Mucosa of descending colon (tissue), 3 donors: Measurements from ENCODE around the gene MUC5B. TPM values are rescaled to one million over a fixed set of nuclear protein-coding genes. Genes with fewer than 3 reads are reported as not detected.
"Not testable (repeated sequence)": the region's sequence is repeated elsewhere in the genome, so short reads cannot be mapped to it uniquely, and the experiment has no call there.

Experiments used
- ATAC-seq: fragments of 200-7000 bp; cut with Tn5 transposase; one replicate; pipeline ENCODE4 v1.9.1; 2020; ENCODE audit warnings: mild to moderate bottlenecking, moderate library complexity
- DNase-seq, 3 donors: peaks; one replicate each; pipeline ENCODE4 v3.0.0-alpha.2; 2020
- H3K36me3 ChIP-seq: fragments of 200-600 bp; one replicate; pipeline ENCODE4 v1.8.0; 2021; ENCODE audit warnings: low read depth, mild to moderate bottlenecking
- H3K4me1 ChIP-seq: fragments of 200-600 bp; one replicate; pipeline ENCODE4 v1.8.0; 2021; ENCODE audit warnings: low read depth, mild to moderate bottlenecking
- H3K4me3 ChIP-seq: fragments of 200-600 bp; one replicate; pipeline ENCODE4 v1.8.0; 2021; ENCODE audit warnings: mild to moderate bottlenecking
- H3K9me3 ChIP-seq: fragments of 200-600 bp; one replicate; pipeline ENCODE4 v1.8.0; 2021; ENCODE audit warnings: mild to moderate bottlenecking
- intact Hi-C, 2 donors: fragments of 100-400 bp; cut with DNase I in 1 of 2; cut with micrococcal nuclease in 1 of 2; formaldehyde crosslinking; loops; one replicate each; pipeline versions ENCODE4 v1.11.0 to v1.11.1; 2022; cut with DNase I, micrococcal nuclease
- total RNA-seq, 3 donors: library from RNA; stranded (reverse); fragmentation: NEBNext Ultra II Directional in 2 of 3; extraction: Animal tissue kit (Norgen Biotek cat#: 25700) in 2 of 3; gene quantifications; one replicate each; pipeline versions ENCODE4 v1.2.1 to v1.2.4, GENCODE V29; 2021 to 2023
- TF ChIP-seq, protein P1 (sequence below): fragments of 200-600 bp; IDR thresholded peaks from one replicate; pipeline ENCODE4 v1.8.0; 2022; ENCODE audit warnings: antibody characterized with exemption, mild to moderate bottlenecking
- donor health status: DM: no; HTN: no; CAD: no; lungs with moderate emphysema.
- donor health status: DM: no; HTN: no; CAD: no.
- donor health status: DM: no; HTN: yes; CAD: no.

MUC5B gene
- total RNA-seq, 3 donors from 2014 or later: 133 to 431 (median 135) TPM

DNA sequence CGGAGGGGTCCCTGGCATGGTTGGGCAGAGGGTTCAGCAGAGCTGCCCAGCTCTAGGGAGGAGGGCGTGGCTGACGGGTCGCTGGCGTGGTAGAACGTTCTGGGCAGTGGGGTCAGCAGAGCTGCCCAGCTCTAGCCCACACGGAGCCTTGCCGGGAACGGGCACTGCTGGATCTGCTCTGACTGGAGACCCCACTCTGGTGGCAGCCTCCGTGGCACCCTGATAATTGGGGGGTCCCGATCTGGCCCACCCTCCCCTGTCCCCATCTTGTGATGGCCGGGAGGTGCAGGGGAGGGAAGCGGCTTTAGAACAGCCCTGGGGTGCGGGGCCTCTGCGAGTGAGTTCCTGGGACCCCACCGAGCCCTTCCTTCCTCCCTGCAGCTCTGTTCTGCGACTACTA is 43.2 kb upstream of the MUC5B start:
- TF ChIP-seq, protein P1, sequence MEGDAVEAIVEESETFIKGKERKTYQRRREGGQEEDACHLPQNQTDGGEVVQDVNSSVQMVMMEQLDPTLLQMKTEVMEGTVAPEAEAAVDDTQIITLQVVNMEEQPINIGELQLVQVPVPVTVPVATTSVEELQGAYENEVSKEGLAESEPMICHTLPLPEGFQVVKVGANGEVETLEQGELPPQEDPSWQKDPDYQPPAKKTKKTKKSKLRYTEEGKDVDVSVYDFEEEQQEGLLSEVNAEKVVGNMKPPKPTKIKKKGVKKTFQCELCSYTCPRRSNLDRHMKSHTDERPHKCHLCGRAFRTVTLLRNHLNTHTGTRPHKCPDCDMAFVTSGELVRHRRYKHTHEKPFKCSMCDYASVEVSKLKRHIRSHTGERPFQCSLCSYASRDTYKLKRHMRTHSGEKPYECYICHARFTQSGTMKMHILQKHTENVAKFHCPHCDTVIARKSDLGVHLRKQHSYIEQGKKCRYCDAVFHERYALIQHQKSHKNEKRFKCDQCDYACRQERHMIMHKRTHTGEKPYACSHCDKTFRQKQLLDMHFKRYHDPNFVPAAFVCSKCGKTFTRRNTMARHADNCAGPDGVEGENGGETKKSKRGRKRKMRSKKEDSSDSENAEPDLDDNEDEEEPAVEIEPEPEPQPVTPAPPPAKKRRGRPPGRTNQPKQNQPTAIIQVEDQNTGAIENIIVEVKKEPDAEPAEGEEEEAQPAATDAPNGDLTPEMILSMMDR: no peak
- ATAC-seq (no peak), DNase-seq (peak in 1 of 3 donors; percentile 30)
- intact Hi-C loops: no loop called here
- Histone ChIP-seq H3K36me3 (no peaks in the 10 kb centered on the region), H3K9me3 (no peaks in the 10 kb centered on the region), H3K4me3 (no peak overlapping the region), H3K4me1 (no peaks in the 10 kb centered on the region)

GRCh38 chr11:1180171-1180570 is 42.7 kb upstream of the MUC5B start:
- Histone ChIP-seq H3K4me3 (no peak overlapping the region), H3K36me3 (no peaks in the 10 kb centered on the region), H3K9me3 (no peaks in the 10 kb centered on the region), H3K4me1 (no peaks in the 10 kb centered on the region)
- TF ChIP-seq, protein P1: no peak
- ATAC-seq: no peak
- DNase-seq: no peak
- intact Hi-C loops: no loop called here

DNA sequence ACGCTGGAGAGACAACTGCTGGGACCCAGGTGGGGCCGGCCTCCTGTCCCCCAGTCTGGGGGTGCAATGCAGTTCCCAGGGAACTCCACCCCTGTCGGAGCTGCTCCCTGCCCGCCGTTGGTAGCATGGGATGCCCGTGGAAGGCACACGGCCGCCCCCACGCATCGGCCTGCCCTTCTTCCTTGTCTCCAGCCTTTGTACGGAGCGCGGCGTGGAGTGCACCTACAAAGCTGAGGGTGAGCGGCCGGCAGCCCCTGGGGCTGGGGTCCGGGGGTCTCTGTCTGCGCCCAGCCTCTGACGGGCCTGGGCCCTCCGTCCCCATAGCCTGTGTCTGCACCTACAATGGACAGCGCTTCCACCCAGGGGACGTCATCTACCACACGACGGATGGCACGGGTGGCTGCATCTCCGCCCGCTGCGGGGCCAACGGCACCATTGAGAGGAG is 41.9 kb upstream of the MUC5B start:
- ATAC-seq (no peak), DNase-seq (peak in 1 of 3 donors; percentile 34)
- Histone ChIP-seq H3K4me3 (no peak overlapping the region), H3K9me3 (no peaks in the 10 kb centered on the region), H3K36me3 (no peaks in the 10 kb centered on the region), H3K4me1 (no peaks in the 10 kb centered on the region)
- TF ChIP-seq, protein P1: no peak
- intact Hi-C loops: no loop called here

DNA sequence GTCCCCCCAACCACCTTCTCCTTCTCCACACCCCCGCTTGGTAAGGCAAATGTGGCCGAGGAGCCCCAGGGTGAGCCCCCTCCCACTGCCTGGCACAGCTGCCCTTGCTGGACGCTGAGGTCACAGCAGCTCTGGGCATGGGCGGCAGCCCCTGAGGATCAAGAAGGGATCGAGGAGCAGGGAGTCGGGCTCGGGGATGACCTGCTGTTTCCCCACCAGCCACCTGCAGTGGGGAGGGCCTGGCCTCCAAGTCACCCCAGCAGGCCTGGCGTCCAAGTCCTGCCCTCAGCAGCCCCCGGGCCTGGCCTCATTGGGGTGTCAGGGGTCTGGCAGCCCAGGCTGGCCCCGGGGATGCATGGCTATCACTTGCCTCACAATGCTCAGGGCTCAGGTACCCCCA is 41.4 kb upstream of the MUC5B start:
- no peak for ATAC-seq
- no peaks in the 10 kb centered on the region for H3K9me3 ChIP-seq
- intact Hi-C loops: no loop called here
- no peak overlapping the region for H3K4me3 ChIP-seq
- H3K4me1 ChIP-seq: no peaks in the 10 kb centered on the region
- TF ChIP-seq, protein P1: no peak
- H3K36me3 ChIP-seq: no peaks in the 10 kb centered on the region
- DNase-seq: no peak

GRCh38 chr11:1181853-1182535 is 40.9 kb upstream of the MUC5B start:
- TF ChIP-seq, protein P1: no peak
- no peak for ATAC-seq
- intact Hi-C loops: no loop called here
- Histone ChIP-seq H3K9me3 (no peaks in the 10 kb centered on the region), H3K4me3 (no peak overlapping the region), H3K36me3 (no peaks in the 10 kb centered on the region), H3K4me1 (no peaks in the 10 kb centered on the region)
- peak in 1 of 3 donors; percentile 36 for DNase-seq

DNA sequence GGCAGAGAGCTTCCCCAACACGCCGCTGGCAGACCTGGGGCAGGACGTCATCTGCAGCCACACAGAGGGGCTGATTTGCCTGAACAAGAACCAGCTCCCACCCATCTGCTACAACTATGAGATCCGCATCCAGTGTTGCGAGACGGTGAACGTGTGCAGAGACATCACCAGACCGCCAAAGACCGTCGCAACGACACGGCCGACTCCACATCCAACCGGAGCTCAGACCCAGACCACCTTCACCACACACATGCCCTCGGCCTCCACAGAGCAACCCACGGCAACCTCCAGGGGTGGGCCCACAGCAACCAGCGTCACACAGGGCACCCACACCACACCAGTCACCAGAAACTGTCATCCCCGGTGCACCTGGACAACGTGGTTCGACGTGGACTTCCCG is 38.7 kb upstream of the MUC5B start:
- H3K4me3 ChIP-seq, DNase-seq, H3K36me3 ChIP-seq, intact Hi-C loops, ATAC-seq, H3K9me3 ChIP-seq, H3K4me1 ChIP-seq: not testable (repeated sequence)

DNA sequence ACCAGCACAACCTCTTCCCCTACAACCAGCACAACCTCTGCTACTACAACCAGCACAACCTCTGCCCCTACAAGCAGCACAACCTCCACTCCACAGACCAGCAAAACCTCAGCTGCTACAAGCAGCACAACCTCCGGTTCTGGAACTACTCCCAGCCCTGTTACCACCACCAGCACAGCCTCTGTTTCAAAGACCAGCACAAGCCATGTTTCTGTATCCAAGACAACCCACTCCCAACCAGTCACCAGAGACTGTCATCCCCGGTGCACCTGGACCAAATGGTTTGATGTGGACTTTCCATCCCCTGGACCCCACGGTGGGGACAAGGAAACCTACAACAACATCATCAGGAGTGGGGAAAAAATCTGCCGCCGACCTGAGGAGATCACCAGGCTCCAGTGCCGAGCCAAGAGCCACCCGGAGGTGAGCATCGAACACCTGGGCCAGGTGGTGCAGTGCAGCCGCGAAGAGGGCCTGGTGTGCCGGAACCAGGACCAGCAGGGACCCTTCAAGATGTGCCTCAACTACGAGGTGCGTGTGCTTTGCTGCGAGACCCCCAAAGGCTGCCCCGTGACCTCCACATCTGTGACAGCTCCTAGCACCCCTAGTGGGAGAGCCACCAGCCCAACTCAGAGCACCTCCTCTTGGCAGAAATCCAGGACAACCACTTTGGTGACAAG is 34.3 kb upstream of the MUC5B start:
- ATAC-seq: not testable (repeated sequence)

DNA sequence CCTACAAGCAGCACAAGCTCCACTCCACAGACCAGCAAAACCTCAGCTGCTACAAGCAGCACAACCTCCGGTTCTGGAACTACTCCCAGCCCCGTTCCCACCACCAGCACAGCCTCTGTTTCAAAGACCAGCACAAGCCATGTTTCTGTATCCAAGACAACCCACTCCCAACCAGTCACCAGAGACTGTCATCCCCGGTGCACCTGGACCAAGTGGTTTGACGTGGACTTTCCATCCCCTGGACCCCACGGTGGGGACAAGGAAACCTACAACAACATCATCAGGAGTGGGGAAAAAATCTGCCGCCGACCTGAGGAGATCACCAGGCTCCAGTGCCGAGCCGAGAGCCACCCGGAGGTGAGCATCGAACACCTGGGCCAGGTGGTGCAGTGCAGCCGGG is 33.0 kb upstream of the MUC5B start:
- intact Hi-C loops, H3K4me1 ChIP-seq, H3K4me3 ChIP-seq, H3K9me3 ChIP-seq, ATAC-seq, H3K36me3 ChIP-seq: not testable (repeated sequence)
- peak in 2 of 3 donors; percentile 8 to 14 for DNase-seq

More for the DNA sequence above, 34.3 kb upstream of the MUC5B start:
- H3K4me3 ChIP-seq, intact Hi-C loops, H3K9me3 ChIP-seq, H3K4me1 ChIP-seq, H3K36me3 ChIP-seq: not testable (repeated sequence)
- peak in 2 of 3 donors; percentile 10 to 21 for DNase-seq
